Measurements from ENCODE around the gene GRIN3A. TPM values are rescaled to one million over a fixed set of nuclear protein-coding genes. Genes with fewer than 3 reads are reported as not detected.

GRIN3A gene
- total and polyA plus RNA-seq, 8 donors, result 0.13 to 2.4 (median 1.4) TPM; not detected in 1

DNA sequence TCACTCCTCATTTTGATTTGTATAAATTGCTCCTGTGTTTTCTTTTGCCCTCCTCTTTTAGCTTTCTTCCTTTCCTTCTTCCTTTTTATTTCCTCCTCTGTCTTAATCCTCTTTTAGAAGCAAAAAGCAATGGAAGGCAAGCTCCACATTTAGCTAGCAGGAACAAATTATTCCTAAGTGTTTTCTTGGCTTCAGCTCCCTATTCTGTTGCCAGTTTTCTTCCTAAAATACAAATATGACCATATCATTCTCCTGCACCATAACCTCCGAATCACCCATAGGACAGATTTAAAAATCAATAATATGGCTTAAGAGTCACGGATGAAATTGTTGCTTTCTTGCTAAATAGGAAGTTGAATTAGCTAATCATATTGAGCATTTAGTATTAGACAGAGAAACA lies 49.4 kb downstream of the GRIN3A start:
- TF ChIP-seq, protein P1, sequence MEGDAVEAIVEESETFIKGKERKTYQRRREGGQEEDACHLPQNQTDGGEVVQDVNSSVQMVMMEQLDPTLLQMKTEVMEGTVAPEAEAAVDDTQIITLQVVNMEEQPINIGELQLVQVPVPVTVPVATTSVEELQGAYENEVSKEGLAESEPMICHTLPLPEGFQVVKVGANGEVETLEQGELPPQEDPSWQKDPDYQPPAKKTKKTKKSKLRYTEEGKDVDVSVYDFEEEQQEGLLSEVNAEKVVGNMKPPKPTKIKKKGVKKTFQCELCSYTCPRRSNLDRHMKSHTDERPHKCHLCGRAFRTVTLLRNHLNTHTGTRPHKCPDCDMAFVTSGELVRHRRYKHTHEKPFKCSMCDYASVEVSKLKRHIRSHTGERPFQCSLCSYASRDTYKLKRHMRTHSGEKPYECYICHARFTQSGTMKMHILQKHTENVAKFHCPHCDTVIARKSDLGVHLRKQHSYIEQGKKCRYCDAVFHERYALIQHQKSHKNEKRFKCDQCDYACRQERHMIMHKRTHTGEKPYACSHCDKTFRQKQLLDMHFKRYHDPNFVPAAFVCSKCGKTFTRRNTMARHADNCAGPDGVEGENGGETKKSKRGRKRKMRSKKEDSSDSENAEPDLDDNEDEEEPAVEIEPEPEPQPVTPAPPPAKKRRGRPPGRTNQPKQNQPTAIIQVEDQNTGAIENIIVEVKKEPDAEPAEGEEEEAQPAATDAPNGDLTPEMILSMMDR (IDR thresholded peaks at IDR 0.05), result no peak
- no peaks in the 10 kb centered on the region for H3K36me3 ChIP-seq
- DNase-seq (no peak), ATAC-seq (no peak)
- no peaks in the 10 kb centered on the region for H3K4me1 ChIP-seq
- H3K27ac ChIP-seq, result no peak overlapping the region
- no peaks in the 10 kb centered on the region for H3K27me3 ChIP-seq
- H3K4me3 ChIP-seq, result no peak overlapping the region
- H3K9me3 ChIP-seq, result no peaks in the 10 kb centered on the region
- intact Hi-C loops (cut with DNase I), result no loop called here

DNA sequence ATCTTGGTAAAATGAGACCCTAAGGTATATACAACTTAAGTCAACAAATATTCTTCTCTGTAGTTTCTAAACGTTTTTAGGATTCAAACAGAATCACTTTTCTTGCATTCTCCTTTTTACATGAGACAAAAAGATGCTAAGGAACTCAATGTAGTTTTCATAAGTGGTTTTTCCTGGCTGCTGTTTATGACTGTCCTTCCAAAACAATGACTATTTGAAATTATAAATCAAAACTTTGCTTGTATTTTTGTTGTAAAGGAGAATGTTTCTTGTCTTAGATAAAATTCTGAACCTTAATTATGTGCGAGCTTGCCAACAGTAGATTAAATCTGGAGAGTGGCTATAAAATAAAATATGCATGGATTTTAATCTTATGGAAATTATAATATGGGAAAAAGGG lies 53.8 kb downstream of the GRIN3A start:
- intact Hi-C loops (cut with DNase I), result no loop called here
- DNase-seq, result no peak
- Histone ChIP-seq H3K27ac (no peak overlapping the region), H3K4me3 (no peak overlapping the region), H3K4me1 (no peaks in the 10 kb centered on the region), H3K27me3 (no peaks in the 10 kb centered on the region), H3K36me3 (no peaks in the 10 kb centered on the region), H3K9me3 (no peaks in the 10 kb centered on the region)
- TF ChIP-seq, protein P1 (IDR thresholded peaks at IDR 0.05), result no peak
- ATAC-seq, result no peak

DNA sequence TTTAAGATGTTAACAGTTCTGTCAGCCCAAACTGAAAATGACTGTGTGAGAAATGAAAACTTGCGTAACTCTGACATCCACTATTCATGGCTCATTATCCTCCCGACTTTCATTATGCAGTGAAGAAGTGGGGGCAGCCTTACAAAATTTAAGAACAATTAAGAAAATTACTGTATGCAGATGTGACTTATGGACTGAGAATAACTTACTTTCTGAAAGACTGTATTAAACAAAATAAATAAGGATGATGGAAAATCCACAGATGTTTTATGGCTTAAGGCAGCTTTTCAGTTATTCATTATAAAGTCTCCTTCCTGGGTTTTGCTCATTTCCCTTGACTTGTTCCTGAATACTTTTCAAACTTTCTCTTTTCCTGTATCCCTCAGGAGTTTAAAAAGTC lies 55.2 kb downstream of the GRIN3A start:
- no peak for ATAC-seq
- Histone ChIP-seq H3K36me3 (no peaks in the 10 kb centered on the region), H3K4me1 (no peaks in the 10 kb centered on the region), H3K27me3 (no peaks in the 10 kb centered on the region), H3K4me3 (no peak overlapping the region), H3K9me3 (no peaks in the 10 kb centered on the region), H3K27ac (no peak overlapping the region)
- DNase-seq, result no peak
- intact Hi-C loops (cut with DNase I), result no loop called here
- TF ChIP-seq, protein P1 (IDR thresholded peaks at IDR 0.05), result no peak

DNA sequence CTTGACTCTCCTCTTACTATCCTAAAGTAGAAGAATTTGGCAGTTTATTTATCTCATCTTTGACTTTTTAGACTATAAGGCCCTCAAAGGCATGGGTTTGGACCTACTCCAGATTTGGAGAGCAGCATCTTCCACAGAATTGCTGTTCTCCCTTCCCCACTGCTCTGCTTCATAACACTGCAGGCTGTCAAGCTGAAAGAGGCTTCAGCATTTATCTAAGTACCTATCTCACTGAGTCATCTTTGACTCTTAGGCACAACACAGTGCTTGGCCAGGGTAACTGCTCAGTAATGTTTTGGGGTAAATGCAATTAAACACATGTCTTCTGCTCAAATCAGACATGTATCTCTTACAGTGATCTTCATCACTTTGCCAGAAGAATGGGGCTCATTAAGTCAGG lies 60.6 kb downstream of the GRIN3A start:
- H3K36me3 ChIP-seq, result no peaks in the 10 kb centered on the region
- ATAC-seq, result no peak

DNA sequence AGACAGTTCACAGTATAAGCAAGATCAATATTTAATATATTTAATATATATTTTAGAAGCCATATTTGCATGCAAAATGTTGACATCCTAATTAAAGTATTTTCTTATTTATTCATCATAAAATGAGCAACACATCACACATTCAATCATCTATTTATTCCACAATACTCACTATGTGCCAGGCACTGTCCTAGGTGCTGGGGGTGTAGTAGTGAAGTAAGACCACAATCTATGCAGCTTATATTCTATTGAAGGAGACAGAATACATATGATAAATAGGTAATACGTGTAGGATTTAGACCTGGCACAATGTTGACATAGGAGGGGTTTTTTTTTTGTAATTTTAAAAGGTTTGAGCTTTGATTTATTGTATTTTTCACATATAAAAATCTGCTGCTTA lies 63.1 kb downstream of the GRIN3A start:
- TF ChIP-seq, protein P1 (IDR thresholded peaks at IDR 0.05), result no peak
- no peak overlapping the region for H3K4me3 ChIP-seq
- H3K36me3 ChIP-seq, result no peaks in the 10 kb centered on the region
- no peak overlapping the region for H3K27ac ChIP-seq
- ATAC-seq (no peak), DNase-seq (no peak)
- intact Hi-C loops (cut with DNase I), result no loop called here
- no peaks in the 10 kb centered on the region for H3K4me1 ChIP-seq
- H3K27me3 ChIP-seq, result no peaks in the 10 kb centered on the region
- no peaks in the 10 kb centered on the region for H3K9me3 ChIP-seq

More for the DNA sequence above, 60.6 kb downstream of the GRIN3A start:
- Histone ChIP-seq H3K27me3 (no peaks in the 10 kb centered on the region), H3K9me3 (no peaks in the 10 kb centered on the region), H3K4me1 (no peaks in the 10 kb centered on the region), H3K27ac (no peak overlapping the region), H3K4me3 (no peak overlapping the region)
- intact Hi-C loops (cut with DNase I), result no loop called here
- TF ChIP-seq, protein P1 (IDR thresholded peaks at IDR 0.05), result no peak
- no peak for DNase-seq
